Middle frontal gyrus (tissue), 1 donor: ENCODE measurements around the gene SULT1A2.
"Not testable (repeated sequence)": the region's sequence is repeated elsewhere in the genome, so short reads cannot be mapped to it uniquely, and the experiment has no call there.

Experiments used
- DNase-seq: peaks from one replicate; pipeline ENCODE4 v3.0.0-alpha.2; 2015; ENCODE audit warnings: low spot score; ENCODE audit errors: extremely low spot score

SULT1A2 gene

GRCh38 chr16:28596840-28597691 is at the start of gene SULT1A2:
SULT1A2 (minus strand) TSS chr16:28597050; CDS start chr16:28595930, 1,120 bp downstream.
- DNase-seq = no peak

- not testable (repeated sequence) for DNase-seq
These were observed 43.1 kb upstream of the SULT1A2 start for GRCh38 chr16:28639959-28640358.

GRCh38 chr16:28638359-28638758 is 41.5 kb upstream of the SULT1A2 start:
- DNase-seq = not testable (repeated sequence)

- DNase-seq = not testable (repeated sequence)
These were observed 40.9 kb upstream of the SULT1A2 start, which contains the start of gene NPIPB8 for GRCh38 chr16:28637765-28638164. NPIPB8 (plus strand) TSS chr16:28638065; CDS start chr16:28638361, 296 bp downstream.

GRCh38 chr16:28636093-28636823 is 39.4 kb upstream of the SULT1A2 start:
- not testable (repeated sequence) for DNase-seq

- DNase-seq = not testable (repeated sequence)
These were observed 34.1 kb upstream of the SULT1A2 start for GRCh38 chr16:28630905-28631304.

- DNase-seq = no peak
These were observed 26.4 kb upstream of the SULT1A2 start for GRCh38 chr16:28623172-28623711.

- DNase-seq = not testable (repeated sequence)
These were observed 25.8 kb upstream of the SULT1A2 start for GRCh38 chr16:28622532-28623171.

GRCh38 chr16:28621481-28622155 is 24.8 kb upstream of the SULT1A2 start:
- no peak for DNase-seq

- not testable (repeated sequence) for DNase-seq
These were observed 23.5 kb upstream of the SULT1A2 start for GRCh38 chr16:28620316-28620715.

GRCh38 chr16:28617874-28618273 is 21.0 kb upstream of the SULT1A2 start:
- no peak for DNase-seq

GRCh38 chr16:28616636-28617035 is 19.8 kb upstream of the SULT1A2 start:
- DNase-seq = no peak

GRCh38 chr16:28616224-28616577 is 19.4 kb upstream of the SULT1A2 start:
- not testable (repeated sequence) for DNase-seq

GRCh38 chr16:28615486-28616223 is 18.8 kb upstream of the SULT1A2 start:
- not testable (repeated sequence) for DNase-seq

GRCh38 chr16:28614561-28614960 is 17.7 kb upstream of the SULT1A2 start:
- DNase-seq = not testable (repeated sequence)

- DNase-seq = not testable (repeated sequence)
These were observed 17.1 kb upstream of the SULT1A2 start for GRCh38 chr16:28613912-28614311.

GRCh38 chr16:28612359-28613280 is 15.8 kb upstream of the SULT1A2 start:
- DNase-seq = not testable (repeated sequence)

GRCh38 chr16:28610595-28611191 is 13.8 kb upstream of the SULT1A2 start:
- no peak for DNase-seq
